Erythroblast (primary cell): ENCODE measurements around the gene PAGE5.

ENCODE experiments used
- DNase-seq, 2 experiments: peaks; one replicate each; lab custom pipeline; 2025; lab: John Stamatoyannopoulos, UW
- GATA1 ChIP-seq: IDR thresholded peaks from 2 replicates; pipeline ENCODE4 v1.6.1; 2011; ENCODE audit warnings: low read depth, mild to moderate bottlenecking, control low read depth, low read length, moderate library complexity
- POLR2A ChIP-seq: IDR thresholded peaks from 2 replicates; pipeline ENCODE4 v1.6.1; 2011; ENCODE audit warnings: mild to moderate bottlenecking, low read length

PAGE5 gene

GRCh38 chrX:55220119-55220794, at the start of gene PAGE5:
Gene PAGE5 (plus strand): TSS chrX:55220346. CDS start chrX:55221383, 1,037 bp downstream.
- DNase-seq, result no peak
- TF ChIP-seq POLR2A (no peak), GATA1 (no peak)

- DNase-seq, result no peak
- no peak for TF ChIP-seq GATA1
- no peak for TF ChIP-seq POLR2A
Observed at GRCh38 chrX:55187281-55187680, 32.9 kb upstream of the PAGE5 start.

GRCh38 chrX:55196688-55197087, 23.5 kb upstream of the PAGE5 start:
- TF ChIP-seq POLR2A, result no peak
- TF ChIP-seq GATA1, result no peak
- no peak for DNase-seq

GRCh38 chrX:55201930-55202579, 18.1 kb upstream of the PAGE5 start:
- TF ChIP-seq POLR2A, result no peak
- TF ChIP-seq GATA1, result no peak

GRCh38 chrX:55206162-55206941, 13.8 kb upstream of the PAGE5 start:
- TF ChIP-seq POLR2A (no peak), GATA1 (no peak)
- no peak for DNase-seq

More at GRCh38 chrX:55201930-55202579, 18.1 kb upstream of the PAGE5 start:
- DNase-seq, result no peak

GRCh38 chrX:55210931-55211677, 9.0 kb upstream of the PAGE5 start:
- TF ChIP-seq GATA1 (no peak), POLR2A (no peak)
- no peak for DNase-seq

- TF ChIP-seq POLR2A (no peak), GATA1 (no peak)
- DNase-seq, result no peak
Observed at GRCh38 chrX:55213381-55213780, 6.8 kb upstream of the PAGE5 start.

GRCh38 chrX:55240788-55241340, 20.7 kb downstream of the PAGE5 start:
- DNase-seq, result no peak
- no peak for TF ChIP-seq GATA1
- TF ChIP-seq POLR2A, result no peak

GRCh38 chrX:55253528-55253927, 33.4 kb downstream of the PAGE5 start:
- no peak for DNase-seq
- TF ChIP-seq POLR2A, result no peak
- TF ChIP-seq GATA1, result no peak

GRCh38 chrX:55260806-55261205, 40.7 kb downstream of the PAGE5 start:
- TF ChIP-seq GATA1, result no peak
- TF ChIP-seq POLR2A, result no peak
- DNase-seq, result no peak

- TF ChIP-seq POLR2A (no peak), GATA1 (no peak)
- DNase-seq, result no peak
Observed at GRCh38 chrX:55264816-55265215, 44.7 kb downstream of the PAGE5 start, which contains the start of gene PAGE3. Gene PAGE3 (minus strand): TSS chrX:55264916. CDS start chrX:55263903, 1,013 bp downstream.
